ENCODE data around the gene WDR36.

- TF ChIP-seq CTCF (IDR thresholded peaks at IDR 0.05) (no peak), POLR2A (IDR thresholded peaks at IDR 0.05) (no peak), POLR2AphosphoS5 (IDR thresholded peaks at IDR 0.05; ENCODE audit: insufficient read depth in 1 of 2, low read depth in 1 of 2) (no peak)
Measured at GRCh38 chr5:111107371-111107770, 15.2 kb downstream of the WDR36 start.

Data from vagina (tissue), 2 donors.